Thyroid gland (tissue), 4 donors: ENCODE results near the gene SFT2D3.

ENCODE experiments used
- POLR2A ChIP-seq, 2 donors: fragments of 450-650 bp; IDR thresholded peaks; one replicate each; pipeline ENCODE4 v1.6.1; 2017; ENCODE audit warnings: antibody characterized with exemption in 2 of 2, mild to moderate bottlenecking in 2 of 2, moderate library complexity in 1 of 2
- TF ChIP-seq, protein P1 (sequence below), 6 experiments: fragments of 200-600 bp in 3 of 6; fragments of 450-650 bp in 3 of 6; sonication (generic) in 3 of 6; IDR thresholded peaks; one replicate each; pipeline ENCODE4 v1.5.1; 2016 to 2019; ENCODE audit warnings: antibody characterized with exemption in 6 of 6, mild to moderate bottlenecking in 2 of 6, inconsistent platforms in 1 of 6, moderate library complexity in 1 of 6

DNA sequence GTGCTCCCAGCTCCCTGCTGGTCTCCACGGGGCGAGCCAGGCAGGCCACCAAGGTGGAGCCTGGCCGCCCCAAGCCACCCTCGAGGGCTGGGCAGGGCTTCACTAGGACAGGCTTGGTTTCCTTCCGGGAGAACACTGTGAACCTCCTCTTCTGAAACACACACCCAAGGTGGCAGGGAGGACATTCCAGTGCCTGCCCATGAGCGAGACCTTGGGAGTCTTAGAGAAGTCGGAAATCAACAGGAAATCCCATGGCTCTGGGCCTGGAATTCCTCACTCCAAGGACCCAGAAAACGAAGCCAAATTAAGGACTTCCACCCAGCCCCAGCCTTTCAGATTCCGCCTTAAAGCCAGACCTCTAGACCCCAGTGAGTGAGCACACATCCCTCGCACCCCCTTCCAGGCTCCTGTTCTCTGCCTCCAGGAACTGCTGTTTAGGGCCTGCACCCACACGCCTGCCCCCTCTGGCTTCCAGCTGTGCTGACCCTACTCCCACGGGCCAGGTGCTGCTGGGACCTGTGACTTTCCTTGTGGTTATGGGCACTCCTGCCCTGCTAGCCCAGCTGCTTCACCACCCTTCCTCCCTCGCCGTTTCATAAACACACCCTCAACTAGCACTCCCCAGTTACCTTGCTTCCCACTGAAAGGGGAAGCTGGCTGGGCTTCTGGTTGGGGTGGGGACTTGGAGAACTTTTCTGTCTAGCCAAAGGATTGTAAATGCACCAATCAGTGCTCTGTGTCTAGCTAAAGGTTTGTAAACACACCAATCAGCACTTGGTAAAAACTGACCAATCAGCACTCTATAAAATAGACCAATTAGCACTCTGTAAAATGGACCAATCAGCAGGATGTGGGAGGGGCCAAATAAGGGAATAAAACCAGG is 41.6 kb upstream of the SFT2D3 start:
- TF ChIP-seq POLR2A (IDR thresholded peaks at IDR 0.05): no peak
- TF ChIP-seq, protein P1, sequence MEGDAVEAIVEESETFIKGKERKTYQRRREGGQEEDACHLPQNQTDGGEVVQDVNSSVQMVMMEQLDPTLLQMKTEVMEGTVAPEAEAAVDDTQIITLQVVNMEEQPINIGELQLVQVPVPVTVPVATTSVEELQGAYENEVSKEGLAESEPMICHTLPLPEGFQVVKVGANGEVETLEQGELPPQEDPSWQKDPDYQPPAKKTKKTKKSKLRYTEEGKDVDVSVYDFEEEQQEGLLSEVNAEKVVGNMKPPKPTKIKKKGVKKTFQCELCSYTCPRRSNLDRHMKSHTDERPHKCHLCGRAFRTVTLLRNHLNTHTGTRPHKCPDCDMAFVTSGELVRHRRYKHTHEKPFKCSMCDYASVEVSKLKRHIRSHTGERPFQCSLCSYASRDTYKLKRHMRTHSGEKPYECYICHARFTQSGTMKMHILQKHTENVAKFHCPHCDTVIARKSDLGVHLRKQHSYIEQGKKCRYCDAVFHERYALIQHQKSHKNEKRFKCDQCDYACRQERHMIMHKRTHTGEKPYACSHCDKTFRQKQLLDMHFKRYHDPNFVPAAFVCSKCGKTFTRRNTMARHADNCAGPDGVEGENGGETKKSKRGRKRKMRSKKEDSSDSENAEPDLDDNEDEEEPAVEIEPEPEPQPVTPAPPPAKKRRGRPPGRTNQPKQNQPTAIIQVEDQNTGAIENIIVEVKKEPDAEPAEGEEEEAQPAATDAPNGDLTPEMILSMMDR (IDR thresholded peaks at IDR 0.05): no peak
